Glutamatergic neuron (in vitro differentiated cells): ENCODE results near the gene OTOL1. TPM values are rescaled to one million over a fixed set of nuclear protein-coding genes. Genes with fewer than 3 reads are reported as not detected.
"Not testable (repeated sequence)": the region's sequence is repeated elsewhere in the genome, so short reads cannot be mapped to it uniquely, and the experiment has no call there.

Source experiments
- DNase-seq: peaks from one replicate; pipeline ENCODE4 v3.0.0; 2022
- H3K27ac Mint-ChIP-seq: one replicate; pipeline ENCODE4 v1.8.0; 2020; ENCODE audit warnings: mild to moderate bottlenecking, mixed read lengths, inconsistent platforms; ENCODE audit not compliant: unreplicated experiment
- H3K27me3 Mint-ChIP-seq: one replicate; pipeline ENCODE4 v1.8.0; 2020; ENCODE audit warnings: mild to moderate bottlenecking, moderate library complexity, mixed read lengths, inconsistent platforms; ENCODE audit not compliant: unreplicated experiment
- H3K36me3 Mint-ChIP-seq: one replicate; pipeline ENCODE4 v1.8.0; 2020; ENCODE audit warnings: mild to moderate bottlenecking, mixed read lengths, inconsistent platforms; ENCODE audit not compliant: unreplicated experiment
- H3K4me1 Mint-ChIP-seq: one replicate; pipeline ENCODE4 v1.8.0; 2020; ENCODE audit warnings: mild to moderate bottlenecking, low read depth, mixed read lengths, inconsistent platforms; ENCODE audit not compliant: unreplicated experiment
- H3K4me3 Mint-ChIP-seq: one replicate; pipeline ENCODE4 v1.8.0; 2020; ENCODE audit warnings: mild to moderate bottlenecking, mixed read lengths, inconsistent platforms; ENCODE audit not compliant: unreplicated experiment
- H3K9me3 Mint-ChIP-seq: one replicate; pipeline ENCODE4 v1.8.0; 2020; ENCODE audit warnings: mild to moderate bottlenecking, moderate library complexity, mixed read lengths, inconsistent platforms; ENCODE audit not compliant: unreplicated experiment
- total RNA-seq: library from RNA; stranded (reverse); fragmentation: NEBNext Ultra II Directional; extraction: Animal tissue kit (Norgen Biotek cat#: 25700); gene quantifications from one replicate; pipeline ENCODE4 v1.2.1, GENCODE V29; 2021; ENCODE audit not compliant: unreplicated experiment
- TF ChIP-seq, protein P1 (sequence below): fragments of 200-600 bp; sonication (generic); IDR thresholded peaks from one replicate; pipeline ENCODE4 v1.5.0; 2021; ENCODE audit not compliant: partially characterized antibody, unreplicated experiment

Gene OTOL1
- total RNA-seq, 1 donor from 2014 or later = not detected

DNA sequence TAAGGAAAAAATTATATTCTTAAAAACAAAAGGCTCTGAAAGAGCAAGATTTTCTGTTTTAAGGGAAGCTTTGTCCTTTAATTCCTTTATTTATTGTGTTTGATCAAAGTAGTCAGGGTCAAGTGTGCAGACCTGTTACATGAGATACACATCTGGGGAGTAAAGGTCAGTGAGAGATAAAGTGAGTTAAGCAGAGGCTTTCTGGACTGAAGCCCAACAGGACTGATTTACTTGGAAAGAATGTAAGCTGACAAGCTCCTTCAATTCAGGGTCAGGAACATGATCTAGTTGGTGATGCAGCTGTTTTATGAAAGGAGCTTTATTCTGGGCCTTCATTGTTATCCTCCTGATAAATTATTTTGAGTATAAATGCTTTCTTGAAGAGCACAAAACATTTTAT lies 20.7 kb upstream of the OTOL1 start:
- no peaks in the 10 kb centered on the region for H3K4me1 Mint-ChIP-seq
- DNase-seq = no peak
- no peak overlapping the region for H3K4me3 Mint-ChIP-seq
- TF ChIP-seq, protein P1, sequence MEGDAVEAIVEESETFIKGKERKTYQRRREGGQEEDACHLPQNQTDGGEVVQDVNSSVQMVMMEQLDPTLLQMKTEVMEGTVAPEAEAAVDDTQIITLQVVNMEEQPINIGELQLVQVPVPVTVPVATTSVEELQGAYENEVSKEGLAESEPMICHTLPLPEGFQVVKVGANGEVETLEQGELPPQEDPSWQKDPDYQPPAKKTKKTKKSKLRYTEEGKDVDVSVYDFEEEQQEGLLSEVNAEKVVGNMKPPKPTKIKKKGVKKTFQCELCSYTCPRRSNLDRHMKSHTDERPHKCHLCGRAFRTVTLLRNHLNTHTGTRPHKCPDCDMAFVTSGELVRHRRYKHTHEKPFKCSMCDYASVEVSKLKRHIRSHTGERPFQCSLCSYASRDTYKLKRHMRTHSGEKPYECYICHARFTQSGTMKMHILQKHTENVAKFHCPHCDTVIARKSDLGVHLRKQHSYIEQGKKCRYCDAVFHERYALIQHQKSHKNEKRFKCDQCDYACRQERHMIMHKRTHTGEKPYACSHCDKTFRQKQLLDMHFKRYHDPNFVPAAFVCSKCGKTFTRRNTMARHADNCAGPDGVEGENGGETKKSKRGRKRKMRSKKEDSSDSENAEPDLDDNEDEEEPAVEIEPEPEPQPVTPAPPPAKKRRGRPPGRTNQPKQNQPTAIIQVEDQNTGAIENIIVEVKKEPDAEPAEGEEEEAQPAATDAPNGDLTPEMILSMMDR = no peak
- no peaks in the 10 kb centered on the region for H3K9me3 Mint-ChIP-seq
- H3K27me3 Mint-ChIP-seq = no peaks in the 10 kb centered on the region
- H3K36me3 Mint-ChIP-seq = no peaks in the 10 kb centered on the region
- H3K27ac Mint-ChIP-seq = no peak overlapping the region

DNA sequence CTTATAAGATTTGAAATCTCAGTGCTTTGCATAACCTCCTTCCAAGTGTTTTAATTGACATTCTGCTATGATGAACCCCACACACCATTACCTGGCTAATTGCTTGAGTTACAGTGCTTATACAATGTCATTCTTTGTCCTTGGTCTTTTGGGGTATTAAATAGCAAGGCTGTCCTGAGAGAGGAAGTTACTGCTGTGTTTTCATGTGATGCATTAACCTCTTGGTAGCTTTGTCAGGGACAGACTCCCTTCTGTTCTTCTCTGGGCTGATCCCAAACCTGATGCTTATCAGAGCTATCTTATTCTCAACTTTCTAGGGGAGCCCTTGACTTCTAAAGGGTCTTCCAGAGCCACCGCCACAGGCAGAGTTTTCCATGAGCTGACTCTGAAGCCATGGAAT lies 12.4 kb upstream of the OTOL1 start:
- no peaks in the 10 kb centered on the region for H3K36me3 Mint-ChIP-seq

DNA sequence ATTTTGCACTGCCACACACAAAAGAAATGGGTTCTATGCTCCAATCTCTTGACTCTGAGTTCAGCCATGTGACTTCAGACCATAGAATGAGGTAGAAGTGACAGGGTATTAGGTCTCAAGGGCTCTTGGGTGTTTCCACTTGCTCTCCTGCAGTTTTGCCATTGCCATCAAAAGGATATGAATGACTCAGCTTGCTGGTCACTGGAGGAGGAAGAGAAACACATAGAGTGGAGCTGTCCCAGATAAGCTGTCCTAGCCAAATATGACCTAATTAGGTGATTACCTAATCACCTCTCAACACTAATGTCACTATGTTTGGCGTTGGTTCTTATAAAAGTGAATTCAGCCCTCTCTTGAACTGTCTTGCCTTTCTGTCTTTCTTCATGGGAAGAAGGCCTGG lies 8.3 kb upstream of the OTOL1 start:
- H3K4me3 Mint-ChIP-seq, H3K27ac Mint-ChIP-seq, DNase-seq, H3K36me3 Mint-ChIP-seq, H3K27me3 Mint-ChIP-seq, H3K4me1 Mint-ChIP-seq, H3K9me3 Mint-ChIP-seq: not testable (repeated sequence)

More for the DNA sequence above, 12.4 kb upstream of the OTOL1 start:
- no peak overlapping the region for H3K4me3 Mint-ChIP-seq
- no peak overlapping the region for H3K27ac Mint-ChIP-seq
- no peaks in the 10 kb centered on the region for H3K27me3 Mint-ChIP-seq
- H3K4me1 Mint-ChIP-seq = no peaks in the 10 kb centered on the region
- DNase-seq = no peak
- TF ChIP-seq, protein P1 = no peak
- no peaks in the 10 kb centered on the region for H3K9me3 Mint-ChIP-seq

DNA sequence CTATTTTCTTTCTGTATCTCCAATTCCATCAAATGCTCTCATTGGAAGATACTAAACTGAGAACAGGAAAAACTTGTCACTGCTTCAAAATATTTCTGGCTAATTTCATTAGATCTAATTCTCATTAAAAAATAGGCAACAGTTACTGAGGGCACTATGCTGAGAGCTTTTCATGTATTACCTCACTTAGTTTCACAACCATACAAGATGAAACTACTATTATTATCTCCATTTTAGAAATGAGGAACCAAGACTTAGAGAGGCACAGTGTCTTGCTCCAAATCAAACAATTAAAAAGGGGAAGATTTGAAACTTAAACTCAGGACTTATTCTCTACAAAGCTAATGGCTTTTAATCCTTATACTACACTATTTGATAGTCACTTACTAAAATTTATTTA lies 7.2 kb upstream of the OTOL1 start:
- Mint-ChIP-seq H3K9me3 (no peaks in the 10 kb centered on the region), H3K36me3 (no peaks in the 10 kb centered on the region), H3K27me3 (no peaks in the 10 kb centered on the region), H3K4me3 (no peak overlapping the region), H3K27ac (no peak overlapping the region), H3K4me1 (no peaks in the 10 kb centered on the region)
- TF ChIP-seq, protein P1 = no peak
- DNase-seq = no peak

DNA sequence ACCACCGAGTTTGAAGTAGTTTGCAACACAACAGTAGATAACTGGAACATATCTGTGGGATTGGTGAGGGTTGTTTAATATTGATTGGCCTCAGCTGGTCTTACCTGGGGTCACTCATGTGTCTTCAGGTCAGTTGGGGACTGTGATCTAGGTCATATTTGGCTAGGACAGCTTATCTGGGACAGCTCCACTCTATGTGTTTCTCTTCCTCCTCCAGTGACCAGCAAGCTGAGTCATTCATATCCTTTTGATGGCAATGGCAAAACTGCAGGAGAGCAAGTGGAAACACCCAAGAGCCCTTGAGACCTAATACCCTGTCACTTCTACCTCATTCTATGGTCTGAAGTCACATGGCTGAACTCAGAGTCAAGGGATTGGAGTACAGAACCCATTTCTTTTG lies 5.8 kb upstream of the OTOL1 start:
- not testable (repeated sequence) for H3K9me3 Mint-ChIP-seq, H3K4me3 Mint-ChIP-seq, H3K36me3 Mint-ChIP-seq, DNase-seq, H3K27ac Mint-ChIP-seq, H3K4me1 Mint-ChIP-seq, H3K27me3 Mint-ChIP-seq

DNA sequence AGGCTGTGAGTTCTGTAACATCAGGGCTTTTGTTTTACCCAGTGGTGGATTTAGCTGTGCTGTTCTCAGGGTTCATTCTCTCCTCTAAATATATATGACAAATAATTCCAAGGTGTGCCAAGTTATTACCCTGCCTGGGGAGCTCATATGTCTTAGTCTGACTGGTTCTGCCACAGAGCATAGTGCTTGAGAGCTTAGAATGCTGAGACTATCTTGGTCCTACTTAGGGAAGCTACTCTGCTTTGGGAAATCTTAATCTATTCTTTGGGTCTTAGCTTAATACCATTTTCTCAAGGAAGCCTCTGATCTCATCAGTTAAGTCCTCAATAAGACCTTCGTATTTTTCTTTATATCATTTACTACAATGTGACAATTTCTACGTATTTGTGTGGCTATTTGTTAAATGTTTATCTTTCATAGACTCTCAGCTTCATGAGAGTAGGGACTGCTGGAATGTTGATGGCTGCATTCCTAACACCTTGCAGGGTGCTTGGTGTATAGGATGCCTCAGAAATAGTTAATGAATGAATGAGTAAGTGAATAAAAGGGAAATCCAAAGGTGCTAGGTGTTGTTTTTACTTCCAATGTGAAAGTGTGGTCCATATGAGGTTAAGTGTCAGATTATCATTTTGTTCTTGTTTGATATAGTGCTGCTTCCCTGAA lies 1.8 kb downstream of the OTOL1 start:
- Mint-ChIP-seq H3K4me1 (no peaks in the 10 kb centered on the region), H3K9me3 (peaks cover 2% of the 10 kb centered on the region), H3K4me3 (no peak overlapping the region), H3K27me3 (peaks cover 1% of the 10 kb centered on the region), H3K36me3 (no peaks in the 10 kb centered on the region), H3K27ac (no peak overlapping the region)
- DNase-seq = no peak
- TF ChIP-seq, protein P1 = no peak
